Chondrocyte (in vitro differentiated cells): ENCODE results near the gene FNDC11. TPM values are rescaled to one million over a fixed set of nuclear protein-coding genes. Genes with fewer than 3 reads are reported as not detected.
A peak's percentile ranks its signal among the peaks of the same experiment; 100 is the strongest.

Experiments
- DNase-seq: peaks from one replicate; pipeline ENCODE4 v3.0.0; 2021; ENCODE audit warnings: mixed read lengths, low spot score
- H3K27ac Mint-ChIP-seq: one replicate; pipeline ENCODE4 v1.8.0; 2021; ENCODE audit warnings: mild to moderate bottlenecking, moderate library complexity, mixed read lengths; ENCODE audit not compliant: unreplicated experiment
- H3K27me3 Mint-ChIP-seq: 2 replicates; pipeline ENCODE4 v1.8.0; 2021; ENCODE audit warnings: low read depth, mixed read lengths
- H3K36me3 Mint-ChIP-seq: 2 replicates; pipeline ENCODE4 v1.8.0; 2021; ENCODE audit warnings: low read depth, mixed read lengths
- H3K4me1 Mint-ChIP-seq: 2 replicates; pipeline ENCODE4 v1.8.0; 2021; ENCODE audit warnings: low read depth, mild to moderate bottlenecking, mixed read lengths
- H3K4me3 Mint-ChIP-seq: one replicate; pipeline ENCODE4 v1.8.0; 2021; ENCODE audit warnings: mild to moderate bottlenecking, moderate library complexity, mixed read lengths; ENCODE audit not compliant: unreplicated experiment
- H3K9me3 Mint-ChIP-seq: 2 replicates; pipeline ENCODE4 v1.8.0; 2021; ENCODE audit warnings: low read depth, mixed read lengths
- CTCF ChIP-seq: fragments of 200-600 bp; sonication (generic); IDR thresholded peaks from 2 replicates; pipeline ENCODE4 v1.5.0; 2021; ENCODE audit warnings: antibody characterized with exemption, mild to moderate bottlenecking, moderate library complexity
- total RNA-seq: library from RNA; stranded (reverse); gene quantifications from 3 replicates; pipeline ENCODE4 v1.2.1, GENCODE V29; 2021

FNDC11 gene
- total RNA-seq, 1 donor from 2014 or later, result 0.25 TPM

- Mint-ChIP-seq H3K9me3 (no peaks in the 10 kb centered on the region), H3K4me1 (no peaks in the 10 kb centered on the region), H3K4me3 (peak overlapping the region; percentile 59), H3K27me3 (peaks cover 5% of the 10 kb centered on the region), H3K27ac (no peak overlapping the region), H3K36me3 (no peaks in the 10 kb centered on the region)
- DNase-seq, result no peak
- no peak for TF ChIP-seq CTCF
These were observed 567 bp upstream of the FNDC11 start for GRCh38 chr20:63553251-63553932.

- no peak for TF ChIP-seq CTCF
- Mint-ChIP-seq H3K27ac (no peak overlapping the region), H3K36me3 (peaks cover 1% of the 10 kb centered on the region), H3K4me3 (peak overlapping the region; percentile 59), H3K4me1 (no peaks in the 10 kb centered on the region), H3K27me3 (no peaks in the 10 kb centered on the region), H3K9me3 (no peaks in the 10 kb centered on the region)
- DNase-seq, result no peak
These were observed 661 bp downstream of the FNDC11 start for GRCh38 chr20:63554361-63555278.

- H3K9me3 Mint-ChIP-seq, result no peaks in the 10 kb centered on the region
- H3K36me3 Mint-ChIP-seq, result peaks cover 4% of the 10 kb centered on the region
- no peak for DNase-seq
- no peak for TF ChIP-seq CTCF
- H3K4me3 Mint-ChIP-seq, result no peak overlapping the region
- H3K4me1 Mint-ChIP-seq, result no peaks in the 10 kb centered on the region
- H3K27ac Mint-ChIP-seq, result no peak overlapping the region
- no peaks in the 10 kb centered on the region for H3K27me3 Mint-ChIP-seq
These were observed 1.9 kb downstream of the FNDC11 start for GRCh38 chr20:63555661-63556381.

GRCh38 chr20:63556873-63557478, 3.0 kb downstream of the FNDC11 start:
- TF ChIP-seq CTCF, result no peak
- H3K27ac Mint-ChIP-seq, result no peak overlapping the region
- no peaks in the 10 kb centered on the region for H3K9me3 Mint-ChIP-seq
- peaks cover 4% of the 10 kb centered on the region for H3K36me3 Mint-ChIP-seq
- no peaks in the 10 kb centered on the region for H3K27me3 Mint-ChIP-seq
- no peaks in the 10 kb centered on the region for H3K4me1 Mint-ChIP-seq
- H3K4me3 Mint-ChIP-seq, result no peak overlapping the region
- DNase-seq, result no peak

GRCh38 chr20:63557481-63557891, 3.5 kb downstream of the FNDC11 start:
- no peaks in the 10 kb centered on the region for H3K27me3 Mint-ChIP-seq
- no peak overlapping the region for H3K4me3 Mint-ChIP-seq
- H3K36me3 Mint-ChIP-seq, result peaks cover 4% of the 10 kb centered on the region
- no peak overlapping the region for H3K27ac Mint-ChIP-seq
- TF ChIP-seq CTCF, result no peak
- H3K4me1 Mint-ChIP-seq, result no peaks in the 10 kb centered on the region
- no peaks in the 10 kb centered on the region for H3K9me3 Mint-ChIP-seq
- DNase-seq, result no peak
